GM23248 (cell line): ENCODE data around the gene NMT2. TPM values are rescaled to one million over a fixed set of nuclear protein-coding genes. Genes with fewer than 3 reads are reported as not detected.
A peak's percentile ranks its signal among the peaks of the same experiment; 100 is the strongest.

Experiments used
- DNase-seq: peaks from one replicate; pipeline ENCODE4 v3.0.0-alpha.2; 2015
- H2AFZ ChIP-seq: fragments of 200-600 bp; sonication (generic); 2 replicates; pipeline ENCODE4 v1.6.1; 2016; ENCODE audit warnings: antibody characterized with exemption
- H3F3A ChIP-seq: fragments of 200-600 bp; sonication (generic); 2 replicates; pipeline ENCODE4 v1.6.1; 2016; ENCODE audit warnings: mild to moderate bottlenecking, antibody characterized with exemption, mixed run types; ENCODE audit not compliant: insufficient read depth
- H3K27ac ChIP-seq: fragments of 200-600 bp; sonication (generic); 2 replicates; pipeline ENCODE4 v1.5.1; 2016; ENCODE audit warnings: mild to moderate bottlenecking
- H3K27me3 ChIP-seq: fragments of 200-600 bp; sonication (generic); replicated peaks from 2 replicates; pipeline ENCODE4 v1.6.1; 2016; ENCODE audit warnings: mild to moderate bottlenecking; ENCODE audit not compliant: insufficient read depth
- H3K36me3 ChIP-seq: fragments of 200-600 bp; sonication (generic); 2 replicates; pipeline ENCODE4 v1.6.1; 2016; ENCODE audit warnings: low read depth, mild to moderate bottlenecking
- H3K4me1 ChIP-seq: fragments of 200-600 bp; sonication (generic); 2 replicates; pipeline ENCODE4 v1.6.1; 2016; ENCODE audit warnings: mild to moderate bottlenecking; ENCODE audit not compliant: insufficient read depth
- H3K4me2 ChIP-seq: fragments of 200-600 bp; sonication (generic); one replicate; pipeline ENCODE4 v1.6.1; 2016; ENCODE audit warnings: mild to moderate bottlenecking; ENCODE audit not compliant: unreplicated experiment
- H3K4me3 ChIP-seq: fragments of 200-600 bp; sonication (generic); 2 replicates; pipeline ENCODE4 v1.5.1; 2016; ENCODE audit warnings: mild to moderate bottlenecking
- H3K79me2 ChIP-seq: fragments of 200-600 bp; sonication (generic); 2 replicates; pipeline ENCODE4 v1.6.1; 2016; ENCODE audit warnings: mild to moderate bottlenecking; ENCODE audit not compliant: insufficient read depth
- H3K9ac ChIP-seq: fragments of 200-600 bp; sonication (generic); 2 replicates; pipeline ENCODE4 v1.6.1; 2016; ENCODE audit warnings: mild to moderate bottlenecking
- H3K9me2 ChIP-seq: fragments of 200-600 bp; sonication (generic); 2 replicates; pipeline ENCODE4 v1.6.1; 2016; ENCODE audit warnings: mixed run types, mild to moderate bottlenecking, moderate library complexity; ENCODE audit not compliant: insufficient read depth
- H3K9me3 ChIP-seq: fragments of 200-600 bp; sonication (generic); one replicate; pipeline ENCODE4 v1.6.1; 2017; ENCODE audit warnings: low read depth
- H4K20me1 ChIP-seq: fragments of 200-600 bp; sonication (generic); 2 replicates; pipeline ENCODE4 v1.6.0; 2016; ENCODE audit not compliant: insufficient read depth
- EZH2 ChIP-seq: fragments of 200-600 bp; sonication (generic); IDR thresholded peaks from 2 replicates; pipeline ENCODE4 v1.6.1; 2018; ENCODE audit warnings: antibody characterized with exemption, mild to moderate bottlenecking; ENCODE audit not compliant: insufficient read depth, poor library complexity, severe bottlenecking
- EZH2phosphoT487 ChIP-seq: fragments of 200-600 bp; sonication (generic); IDR thresholded peaks from 2 replicates; pipeline ENCODE4 v1.6.1; 2018; ENCODE audit warnings: antibody characterized with exemption, moderate library complexity, mild to moderate bottlenecking, low read depth; ENCODE audit not compliant: insufficient read depth
- WGBS, 2 experiments: methylation state at CpG; one replicate each; pipeline ENCODE4 v1.1.6; 2015 to 2017; ENCODE audit warnings: low lambda C conversion rate in 2 of 2, low coverage in 1 of 2; ENCODE audit errors: missing lambda C conversion rate in 2 of 2; 5-methylcytosine and 5-hydroxymethylcytosine counted together
- in situ Hi-C: fragments of 300-500 bp; cut with MboI; formaldehyde crosslinking; loops from 2 replicates; pipeline ENCODE4 v1.15.0; 2020
- polyA plus RNA-seq: library from polyadenylated mRNA; unstranded; fragments of >200 nt; fragmentation: Nextera tagmentation; extraction: Ambion mirVana; gene quantifications from 2 replicates; pipeline ENCODE4 v1.2.1, GENCODE V29; 2016
- total RNA-seq: library from RNA; depleted of rRNA; stranded (reverse); fragments of >200 nt; shearing (Covaris generic); gene quantifications from 2 replicates; pipeline ENCODE4 v1.2.3, GENCODE V29; 2014

The NMT2 gene
- total and polyA plus RNA-seq, 2 experiments from 2014 or later, result 26.3 to 35.9 TPM

DNA sequence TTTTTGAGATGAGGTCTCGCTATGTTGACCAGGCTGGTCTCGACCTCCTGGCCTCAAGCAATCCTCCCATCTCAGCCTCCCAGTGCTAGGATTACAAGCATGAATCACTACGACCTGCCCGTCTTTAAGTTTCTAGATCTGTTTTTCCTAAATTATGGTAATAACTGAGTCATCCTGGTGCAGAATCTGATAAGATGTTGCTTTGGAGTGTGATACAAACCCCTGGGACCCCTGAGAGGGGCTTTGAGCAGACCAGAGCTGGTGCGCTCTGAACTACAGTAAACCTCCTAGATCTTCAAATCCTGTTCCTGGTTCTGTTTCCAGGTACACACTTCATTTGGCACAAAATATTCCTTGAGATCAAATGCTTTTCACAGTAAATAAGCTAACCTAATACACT is 37.2 kb downstream of the NMT2 start:
- in situ Hi-C loops, result no loop called here
- no peaks in the 10 kb centered on the region for H3K4me1 ChIP-seq
- peaks cover 56% of the 10 kb centered on the region for H3K36me3 ChIP-seq

DNA sequence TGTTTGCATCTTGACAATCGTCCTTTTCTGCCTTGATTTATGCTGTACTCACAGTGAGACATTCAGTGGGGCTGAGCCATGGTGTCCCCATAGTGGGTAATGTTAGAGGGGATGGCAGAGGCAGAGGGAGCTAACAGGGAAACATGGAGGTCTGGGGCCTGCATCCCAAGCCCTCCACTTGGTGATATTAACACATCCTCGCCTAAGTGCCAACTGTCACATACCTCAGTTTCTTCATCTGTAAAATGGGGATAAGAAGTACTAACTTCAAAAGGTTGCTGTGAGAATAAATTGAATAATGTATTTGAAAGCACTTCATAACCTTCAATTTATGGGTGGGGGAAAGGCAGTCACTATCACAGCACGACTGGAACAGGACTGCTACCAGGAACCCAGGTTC is 43.6 kb downstream of the NMT2 start:
- in situ Hi-C loops, result loop anchor here (25.0 kb wide), 1 partner anchor 613 kb away; no protein-coding TSS in a partner anchor
- H3K27ac ChIP-seq, result no peak overlapping the region

More for the DNA sequence above, 37.2 kb downstream of the NMT2 start:
- Histone ChIP-seq H2AFZ (no peak overlapping the region), H3K27ac (no peak overlapping the region), H3K4me3 (no peak overlapping the region), H3K9ac (no peak overlapping the region), H3K9me3 (no peaks in the 10 kb centered on the region), H3K9me2 (no peaks in the 10 kb centered on the region), H3K79me2 (no peaks in the 10 kb centered on the region), H3K27me3 (no peaks in the 10 kb centered on the region), H3F3A (peaks cover 6% of the 10 kb centered on the region; the same call in 1 of the 2 replicates), H3K4me2 (no peak overlapping the region), H4K20me1 (no peaks in the 10 kb centered on the region)
- no peak for DNase-seq
- TF ChIP-seq EZH2phosphoT487, result no peak
- TF ChIP-seq EZH2, result no peak
- WGBS, 2 experiments, result 95 to 97% methylated on average over 5 of the region's 5 CpGs

DNA sequence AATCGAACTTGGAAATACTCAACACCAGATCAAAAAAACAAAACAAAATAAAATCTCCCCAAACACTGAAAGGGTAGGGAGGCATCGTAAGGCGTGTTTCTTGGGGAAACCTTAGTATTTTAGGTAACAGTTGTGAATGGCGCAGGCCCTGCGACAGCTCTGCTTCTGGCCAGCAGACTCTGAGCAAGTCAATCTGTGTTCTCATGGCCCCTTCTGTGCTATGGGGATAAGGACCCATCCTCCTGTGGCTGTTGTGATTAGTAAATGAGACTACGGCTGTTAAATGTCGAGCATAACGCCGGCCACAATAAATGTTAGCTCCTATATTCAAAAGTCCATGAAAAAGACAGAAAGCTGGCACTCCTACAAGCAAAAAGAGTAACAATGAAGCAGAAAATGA is 44.3 kb downstream of the NMT2 start:
- no peaks in the 10 kb centered on the region for H3K9me3 ChIP-seq
- H3K9me2 ChIP-seq, result no peaks in the 10 kb centered on the region
- H3K27me3 ChIP-seq, result no peaks in the 10 kb centered on the region
- peaks cover 10% of the 10 kb centered on the region; the same call in 1 of the 2 replicates for H3K36me3 ChIP-seq
- no peak overlapping the region for H3K9ac ChIP-seq
- H3K4me3 ChIP-seq, result no peak overlapping the region
- H3K79me2 ChIP-seq, result no peaks in the 10 kb centered on the region
- H3F3A ChIP-seq, result peaks cover 38% of the 10 kb centered on the region
- no peaks in the 10 kb centered on the region for H4K20me1 ChIP-seq
- TF ChIP-seq EZH2 (no peak), EZH2phosphoT487 (no peak)
- no peak for DNase-seq
- 97 to 98% methylated on average over 9 of the region's 9 CpGs for WGBS, 2 experiments
- H3K27ac ChIP-seq, result peak overlapping the region; percentile 36
- in situ Hi-C loops, result loop anchor here (25.0 kb wide), 1 partner anchor 612 kb away; no protein-coding TSS in a partner anchor
- H3K4me1 ChIP-seq, result peaks cover 37% of the 10 kb centered on the region
- no peak overlapping the region for H2AFZ ChIP-seq
- H3K4me2 ChIP-seq, result no peak overlapping the region

More for the DNA sequence above, 43.6 kb downstream of the NMT2 start:
- Histone ChIP-seq H3K4me3 (no peak overlapping the region), H2AFZ (no peak overlapping the region), H3K36me3 (peaks cover 10% of the 10 kb centered on the region; the same call in 1 of the 2 replicates), H3K9ac (no peak overlapping the region), H3K9me2 (no peaks in the 10 kb centered on the region), H3K4me2 (no peak overlapping the region), H3K4me1 (peaks cover 37% of the 10 kb centered on the region), H3K9me3 (no peaks in the 10 kb centered on the region), H3K27me3 (no peaks in the 10 kb centered on the region), H4K20me1 (no peaks in the 10 kb centered on the region), H3K79me2 (no peaks in the 10 kb centered on the region), H3F3A (peaks cover 38% of the 10 kb centered on the region)
- TF ChIP-seq EZH2 (no peak), EZH2phosphoT487 (no peak)
- 95 to 98% methylated on average over 3 of the region's 3 CpGs for WGBS, 2 experiments
- DNase-seq, result no peak

DNA sequence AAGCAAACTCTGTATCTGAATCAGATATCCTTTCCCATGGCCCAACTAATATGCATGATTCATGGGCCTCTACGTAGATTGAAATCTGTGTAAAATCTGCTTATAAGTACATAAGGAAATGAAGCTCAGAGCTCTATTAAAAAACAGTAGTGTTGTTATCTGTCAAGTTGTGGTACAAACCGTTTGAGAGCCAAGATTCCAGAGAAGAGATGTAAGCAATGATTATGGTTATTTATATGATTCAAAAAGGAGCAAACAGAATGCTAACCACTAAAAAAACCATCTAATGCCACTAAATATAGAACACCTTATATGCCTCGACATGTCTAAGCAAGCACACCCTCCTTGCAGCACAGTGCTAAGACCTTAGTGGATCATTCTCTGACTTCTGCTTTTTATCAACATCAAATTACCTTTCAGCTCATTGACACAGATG is 44.7 kb downstream of the NMT2 start:
- no peak overlapping the region for H3K4me2 ChIP-seq
- in situ Hi-C loops, result loop anchor here (25.0 kb wide), 1 partner anchor 611 kb away; no protein-coding TSS in a partner anchor

More for the DNA sequence above, 44.7 kb downstream of the NMT2 start:
- peaks cover 37% of the 10 kb centered on the region for H3K4me1 ChIP-seq
- no peaks in the 10 kb centered on the region for H3K79me2 ChIP-seq
- WGBS, 2 experiments, result 20 to 25% methylated on average over 3 of the region's 3 CpGs
- peaks cover 14% of the 10 kb centered on the region; the same call in 1 of the 2 replicates for H3K36me3 ChIP-seq
- no peak for TF ChIP-seq EZH2
- TF ChIP-seq EZH2phosphoT487, result no peak
- DNase-seq, result peak; percentile 79
- peak overlapping the region; percentile 36 for H3K27ac ChIP-seq
- H3K4me3 ChIP-seq, result no peak overlapping the region
- no peaks in the 10 kb centered on the region for H3K27me3 ChIP-seq
- peaks cover 38% of the 10 kb centered on the region for H3F3A ChIP-seq
- no peaks in the 10 kb centered on the region for H3K9me3 ChIP-seq
- H3K9ac ChIP-seq, result no peak overlapping the region
- H4K20me1 ChIP-seq, result no peaks in the 10 kb centered on the region
- no peaks in the 10 kb centered on the region for H3K9me2 ChIP-seq
- no peak overlapping the region for H2AFZ ChIP-seq
